Left hindlimb (tissue), 1 donor: Measurements from ENCODE around the gene TMEM151B.

ENCODE experiments used
- DNase-seq: peaks from one replicate; pipeline ENCODE4 v3.0.0-alpha.2; 2018

TMEM151B gene

DNA sequence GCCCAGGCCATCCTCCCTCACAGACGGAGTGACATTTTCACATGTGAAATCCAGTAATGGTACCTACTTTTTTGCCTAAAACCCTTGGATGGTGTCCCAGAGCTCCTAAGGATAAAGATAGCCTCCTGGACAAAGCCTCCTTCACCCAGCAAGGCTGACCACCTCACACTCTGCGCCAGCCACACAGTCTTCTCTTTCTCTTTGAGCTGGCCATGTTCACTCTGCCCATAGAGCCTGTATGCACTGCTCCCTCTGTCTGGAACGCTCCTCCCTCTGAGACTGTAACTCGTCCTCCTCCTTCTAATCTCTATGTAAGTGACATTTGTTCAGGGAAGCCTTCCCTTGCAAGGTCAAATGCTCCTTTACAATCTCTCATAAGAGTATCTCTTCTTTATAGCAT, 14.6 kb downstream of the TMEM151B start:
- DNase-seq, result no peak

DNA sequence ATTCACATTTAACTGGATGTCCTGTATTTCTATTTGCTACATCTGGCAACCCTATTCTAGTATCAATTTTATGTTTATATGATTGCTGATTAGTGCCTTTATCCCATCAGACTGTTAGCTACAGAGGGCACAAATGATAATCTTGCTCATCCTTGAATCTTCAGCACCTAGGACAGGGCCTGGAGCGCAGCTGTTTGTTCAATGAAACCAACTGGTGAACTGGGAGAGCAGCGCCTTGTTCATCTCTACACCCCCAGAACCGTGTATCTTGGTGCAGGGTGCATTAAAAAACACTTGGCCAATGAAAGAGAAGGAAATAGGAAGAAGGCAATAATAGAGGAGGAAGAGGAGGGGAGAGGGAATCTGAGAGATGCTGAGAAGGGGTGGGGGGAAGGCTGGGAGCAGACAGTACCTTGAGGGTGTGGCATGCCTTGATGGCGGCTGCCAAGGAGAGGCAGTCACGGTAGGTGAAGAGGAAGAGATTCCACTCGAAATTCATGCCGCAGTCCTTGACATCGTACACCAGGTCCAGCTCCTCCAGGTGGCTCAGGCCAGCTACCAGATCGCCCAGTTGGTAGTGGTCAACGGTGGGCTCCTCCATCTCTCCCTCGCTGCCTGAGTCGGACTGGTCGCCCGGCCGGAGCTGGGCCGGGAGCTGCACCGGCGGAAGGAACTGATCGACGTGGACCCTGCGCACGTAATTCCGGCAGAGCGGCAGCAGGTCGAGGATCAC, 15.5 kb downstream of the TMEM151B start:
- no peak for DNase-seq

DNA sequence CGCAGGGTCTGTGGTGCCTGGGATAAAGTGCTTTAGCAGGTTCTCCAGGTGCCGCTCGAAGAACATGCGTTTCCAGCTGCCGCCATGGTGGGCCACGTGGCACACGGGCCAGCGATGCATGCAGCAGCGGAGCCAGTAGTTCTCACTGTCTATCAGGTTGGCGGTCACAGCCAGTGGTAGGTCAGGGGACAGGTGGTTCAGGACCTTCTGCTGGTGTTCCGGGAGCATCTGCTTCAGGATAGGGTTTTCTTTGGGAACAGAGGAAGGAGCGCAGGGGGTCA, 16.0 kb downstream of the TMEM151B start:
- DNase-seq, result no peak

DNA sequence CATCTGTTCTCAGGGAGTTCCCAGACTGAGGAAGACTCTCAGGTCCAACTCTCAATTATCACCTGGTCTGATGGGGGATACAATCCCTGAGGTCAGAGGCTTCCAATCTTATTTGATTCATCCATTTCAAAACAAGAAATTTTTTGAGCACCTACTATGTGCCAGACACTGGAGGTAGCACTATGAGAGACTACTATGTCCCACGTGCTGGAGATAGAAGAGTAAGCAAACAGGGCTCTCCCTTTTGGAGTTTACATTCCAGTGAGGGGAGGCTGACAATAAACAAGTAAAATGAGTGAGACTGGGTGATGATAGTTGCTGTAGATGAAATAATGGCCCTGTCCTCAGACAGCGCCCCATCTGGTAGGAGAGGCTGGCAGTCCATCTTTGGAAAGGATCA, 16.5 kb downstream of the TMEM151B start:
- DNase-seq, result no peak

GRCh38 chr6:44289726-44290260, 19.5 kb downstream of the TMEM151B start:
- DNase-seq, result peak; percentile 16

DNA sequence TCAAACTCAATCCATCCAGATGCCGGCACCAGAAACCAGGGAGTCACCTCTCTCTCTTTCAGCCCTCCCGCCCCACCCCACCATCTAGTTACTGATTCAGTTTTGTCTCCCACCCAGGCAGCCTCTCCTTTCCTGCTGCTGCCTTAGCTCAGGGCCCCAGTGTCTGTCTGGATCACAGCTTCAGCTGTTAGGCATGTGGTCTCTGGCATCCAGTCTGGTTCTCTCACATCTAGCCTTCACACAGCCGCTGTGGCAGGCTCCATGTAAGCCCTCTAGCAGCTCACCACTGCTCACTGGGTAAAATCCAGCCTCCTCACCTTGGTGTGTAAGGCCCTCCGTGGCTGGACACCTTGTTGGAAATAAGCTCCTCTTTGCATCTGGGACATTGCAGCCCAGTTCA, 21.6 kb downstream of the TMEM151B start:
- no peak for DNase-seq

GRCh38 chr6:44292661-44293365, 22.6 kb downstream of the TMEM151B start:
- DNase-seq, result no peak

DNA sequence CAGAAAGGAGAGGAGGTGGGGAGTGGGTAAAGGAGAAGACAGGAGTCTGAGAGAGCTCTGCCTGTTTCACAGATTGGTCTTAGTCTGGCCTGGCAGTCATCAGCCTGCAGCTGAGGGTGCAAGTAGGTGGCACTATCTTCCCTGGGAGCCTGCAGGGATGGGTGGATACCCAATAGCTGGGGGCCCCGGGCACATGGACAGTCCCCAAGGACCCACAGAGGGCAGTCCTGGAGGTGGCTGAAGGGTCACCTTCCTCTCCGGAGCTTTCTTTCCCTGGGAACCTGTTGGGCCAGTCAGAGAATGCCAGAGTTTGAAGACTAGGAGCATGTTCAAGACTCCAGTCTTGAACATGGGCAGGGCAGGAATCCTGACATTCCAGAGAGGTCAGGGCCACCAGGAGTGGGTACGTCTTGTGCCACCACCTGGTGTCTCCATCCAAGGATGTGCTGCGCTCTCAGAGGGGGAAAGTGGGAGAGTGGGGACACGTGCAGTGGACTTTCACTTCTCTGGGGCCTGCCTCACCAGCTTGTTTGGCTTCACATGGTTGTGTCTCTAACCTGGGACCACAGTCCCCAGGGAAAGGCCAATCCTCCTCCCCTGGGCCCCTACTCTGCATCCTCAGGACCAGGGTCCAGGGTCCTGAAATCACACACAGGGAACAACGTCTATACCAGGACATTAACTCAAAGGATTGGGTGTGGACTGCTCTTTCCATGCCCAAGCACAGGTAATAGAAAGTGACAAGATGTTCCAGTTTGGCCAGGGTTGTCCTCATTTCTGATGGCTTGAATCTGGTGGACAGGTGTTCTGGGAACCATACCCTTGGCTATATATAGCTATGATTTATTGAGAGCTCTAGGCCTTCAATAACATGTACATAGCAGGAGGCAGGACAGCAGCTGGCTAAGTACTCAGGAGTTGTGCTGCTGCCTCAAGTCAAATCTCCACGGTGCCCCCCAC, 24.9 kb downstream of the TMEM151B start:
- no peak for DNase-seq

GRCh38 chr6:44297063-44298038, 27.1 kb downstream of the TMEM151B start:
- DNase-seq, result no peak

- DNase-seq, result no peak
Measured at GRCh38 chr6:44298055-44298803, 28.0 kb downstream of the TMEM151B start.

GRCh38 chr6:44298864-44299263, 28.6 kb downstream of the TMEM151B start:
- DNase-seq, result no peak

DNA sequence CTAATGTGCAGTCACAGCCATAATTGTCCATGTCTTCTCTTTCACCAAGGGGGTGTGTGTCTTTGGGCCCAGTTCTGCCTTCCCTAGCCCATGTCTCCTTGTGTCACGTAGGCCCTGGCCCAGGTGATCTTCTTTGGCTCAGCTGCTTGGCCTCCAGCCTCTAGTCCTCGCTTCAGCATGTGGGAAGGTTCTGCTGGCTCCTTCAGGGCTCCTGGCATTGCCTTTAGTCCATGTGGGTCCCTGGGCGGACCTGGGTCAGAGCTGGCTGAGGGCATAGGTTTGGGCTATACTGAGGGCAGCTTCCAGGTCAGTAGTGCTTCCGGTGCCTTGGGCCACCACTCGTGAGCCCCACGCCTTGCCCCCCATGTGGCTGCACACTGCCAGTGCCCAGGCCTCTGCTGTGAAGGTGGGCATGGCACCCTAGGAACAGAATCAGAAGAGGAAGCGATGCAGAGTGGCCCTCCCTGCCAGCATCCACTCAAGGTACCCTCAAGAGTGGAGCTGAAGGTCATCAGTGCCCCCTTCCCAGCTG, 30.1 kb downstream of the TMEM151B start:
- DNase-seq, result no peak

DNA sequence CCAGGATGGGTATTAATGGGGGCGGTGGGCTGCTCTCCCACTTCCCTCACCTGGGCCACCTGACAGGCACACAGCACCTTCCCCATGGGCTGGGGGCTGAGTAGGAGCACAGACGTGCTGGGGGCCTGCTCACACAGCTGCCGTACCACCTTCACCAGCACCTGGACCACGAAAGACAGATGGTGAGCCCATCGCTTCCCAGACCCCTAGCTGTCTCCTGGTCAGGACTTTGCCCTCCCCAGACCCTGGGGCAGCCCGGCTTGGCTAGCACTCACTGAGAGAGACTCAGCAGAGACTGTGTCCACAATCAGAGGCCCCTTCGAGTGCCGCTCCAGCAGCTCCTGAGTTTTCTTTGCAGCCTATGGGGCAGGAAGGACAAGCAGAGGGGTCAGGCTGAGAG, 30.9 kb downstream of the TMEM151B start:
- DNase-seq, result no peak

DNA sequence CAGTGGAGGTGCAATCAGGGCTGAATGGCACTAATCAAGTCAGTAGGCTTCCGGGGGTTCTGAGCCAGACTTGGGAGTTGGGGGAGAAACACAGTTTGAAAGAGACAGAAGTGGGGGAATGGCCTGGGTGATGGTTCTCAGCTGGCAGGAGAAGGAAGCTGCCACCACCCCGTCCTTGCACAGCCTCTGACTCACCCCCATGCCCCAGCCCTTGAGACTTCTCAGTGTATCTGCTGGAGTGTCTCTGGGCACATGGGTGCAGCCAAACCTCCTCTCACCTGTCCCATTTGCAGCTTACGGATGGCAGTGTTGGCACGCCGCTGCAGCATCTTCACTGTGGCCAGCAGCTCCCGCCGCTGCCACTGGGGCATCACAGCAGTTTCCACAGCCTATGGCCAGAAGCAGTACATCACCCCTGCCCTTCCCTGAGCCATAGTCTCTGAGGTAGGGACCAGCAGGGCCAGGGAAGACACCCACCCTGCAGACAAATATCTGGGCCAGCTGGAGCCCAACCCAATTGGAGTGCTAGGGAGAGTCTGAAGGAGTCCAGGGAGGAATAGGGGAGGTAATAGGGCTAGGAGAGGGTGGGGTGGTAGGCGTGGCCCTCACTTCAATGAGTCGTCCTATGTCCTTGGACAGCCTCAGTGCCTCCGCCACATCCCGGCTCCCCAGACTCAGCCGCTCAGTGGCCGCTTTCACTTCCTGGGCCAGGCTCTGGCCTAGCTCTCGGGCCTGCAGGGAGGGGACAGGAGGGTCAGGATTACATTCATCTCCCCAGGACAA, 31.7 kb downstream of the TMEM151B start:
- no peak for DNase-seq

- no peak for DNase-seq
Measured at GRCh38 chr6:44302856-44303255, 32.6 kb downstream of the TMEM151B start.

DNA sequence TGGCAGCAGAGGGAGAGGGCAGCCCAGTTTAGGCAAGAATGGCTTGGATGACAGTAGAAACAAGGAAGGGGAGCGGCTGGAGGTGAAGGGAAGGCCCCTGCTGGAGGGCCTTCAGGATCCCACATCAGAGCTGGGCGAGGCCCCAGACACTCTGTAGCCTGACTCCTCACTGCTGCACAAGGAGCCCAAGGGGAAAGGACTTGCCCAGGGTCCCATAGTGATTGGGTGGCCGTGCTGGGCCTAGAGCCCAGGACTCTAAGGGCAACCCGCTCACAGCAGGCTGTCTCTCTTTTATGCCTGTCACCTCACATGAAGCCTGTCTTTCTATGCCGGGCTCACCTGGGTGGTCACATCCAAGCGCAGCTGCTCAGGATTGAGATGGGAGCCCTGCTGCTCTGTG, 33.6 kb downstream of the TMEM151B start:
- DNase-seq, result no peak

DNA sequence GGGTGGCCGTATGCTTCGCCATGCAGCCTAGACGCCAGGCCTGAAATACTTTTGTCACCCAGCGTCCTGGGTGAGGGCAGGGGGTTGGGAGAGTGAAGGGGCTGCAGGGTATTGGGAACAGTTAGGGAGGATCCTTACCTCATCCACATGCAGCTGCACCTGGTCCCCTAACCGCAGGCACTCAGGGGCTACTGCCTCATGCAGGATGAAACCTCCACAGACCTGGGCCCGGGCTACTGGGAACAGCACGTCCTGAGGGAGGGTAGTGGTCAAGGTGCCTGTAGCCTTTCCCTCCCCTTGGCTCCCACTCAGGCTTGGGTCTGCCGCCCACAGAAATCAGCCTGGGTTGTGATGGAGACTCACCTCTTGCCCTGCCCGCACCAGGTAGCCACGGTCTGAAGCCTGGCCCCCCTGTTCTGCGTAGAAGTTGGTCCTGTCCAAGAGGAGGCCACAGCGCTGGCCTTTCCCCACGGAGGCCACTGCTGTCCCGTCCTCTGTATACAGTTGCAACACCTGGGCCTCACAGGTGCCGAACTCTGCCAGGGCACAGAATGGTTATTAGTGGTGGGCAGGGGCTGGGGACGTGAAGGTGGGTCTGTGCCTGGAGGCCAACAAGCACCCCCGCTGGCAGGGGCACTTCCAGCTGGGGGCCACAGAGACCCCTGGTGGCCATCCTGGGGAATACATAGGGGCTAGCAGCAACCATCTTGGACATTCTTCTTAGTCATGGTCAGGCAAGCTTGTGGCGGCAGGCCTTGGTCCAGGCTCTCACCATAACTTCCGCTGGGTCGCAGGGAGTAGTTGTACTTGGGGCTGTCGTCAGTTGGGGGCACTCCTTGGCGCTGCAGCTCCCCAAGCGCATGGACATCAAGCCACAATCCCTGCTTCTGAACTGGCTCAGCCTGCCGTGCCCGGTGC, 34.3 kb downstream of the TMEM151B start:
- peak; percentile 52 for DNase-seq

DNA sequence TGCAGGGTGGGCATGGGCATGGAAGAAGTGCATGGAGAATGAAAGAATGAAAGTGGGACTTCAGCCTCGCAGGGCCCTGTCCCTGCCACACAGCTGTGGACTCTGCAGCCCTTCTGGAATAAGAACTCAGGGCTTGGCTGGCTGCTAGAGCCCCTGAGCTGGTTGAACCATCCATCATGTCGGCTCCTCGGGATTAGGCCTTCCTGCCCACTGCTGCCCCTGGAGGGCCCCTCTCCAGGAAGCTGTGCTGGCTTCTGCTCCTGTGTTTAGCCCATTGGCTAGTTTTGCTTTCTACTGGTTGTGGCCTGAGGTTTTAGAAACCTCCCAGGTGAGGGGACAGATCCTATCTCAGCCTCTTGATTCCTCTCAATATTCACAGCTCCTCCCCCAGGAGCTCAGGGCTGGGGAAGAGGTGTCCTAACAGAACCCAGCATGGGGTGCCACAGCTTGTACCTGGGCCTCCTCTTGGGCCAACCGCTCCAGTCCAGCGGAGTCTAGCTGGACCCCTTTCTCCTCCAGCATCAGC, 35.0 kb downstream of the TMEM151B start:
- DNase-seq, result no peak

DNA sequence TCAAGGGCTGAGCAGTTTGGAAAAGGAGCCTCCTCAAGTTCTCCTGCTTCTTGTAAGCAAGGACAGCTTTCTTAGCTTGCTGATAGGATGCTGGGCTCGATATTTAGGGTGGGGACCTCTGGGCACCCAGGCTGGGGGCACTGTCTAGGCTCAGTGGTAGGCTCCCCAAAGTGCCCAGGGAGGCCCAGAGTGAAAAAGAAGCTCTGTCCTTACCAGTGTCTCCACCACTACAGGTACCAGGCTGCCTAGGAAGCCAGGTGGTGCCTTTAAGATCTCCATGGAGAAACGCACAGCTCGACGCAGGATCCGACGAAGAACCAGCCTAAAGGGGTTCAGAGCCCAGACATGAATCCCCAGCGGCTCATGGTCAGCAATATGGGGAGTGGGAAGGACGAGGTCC, 36.5 kb downstream of the TMEM151B start:
- no peak for DNase-seq
